NCI-H2171 (cell line): ENCODE results near the gene PAEP.

ENCODE experiments used
- DNase-seq: peaks from one replicate; lab custom pipeline; 2025; lab: John Stamatoyannopoulos, UW

The PAEP gene

DNA sequence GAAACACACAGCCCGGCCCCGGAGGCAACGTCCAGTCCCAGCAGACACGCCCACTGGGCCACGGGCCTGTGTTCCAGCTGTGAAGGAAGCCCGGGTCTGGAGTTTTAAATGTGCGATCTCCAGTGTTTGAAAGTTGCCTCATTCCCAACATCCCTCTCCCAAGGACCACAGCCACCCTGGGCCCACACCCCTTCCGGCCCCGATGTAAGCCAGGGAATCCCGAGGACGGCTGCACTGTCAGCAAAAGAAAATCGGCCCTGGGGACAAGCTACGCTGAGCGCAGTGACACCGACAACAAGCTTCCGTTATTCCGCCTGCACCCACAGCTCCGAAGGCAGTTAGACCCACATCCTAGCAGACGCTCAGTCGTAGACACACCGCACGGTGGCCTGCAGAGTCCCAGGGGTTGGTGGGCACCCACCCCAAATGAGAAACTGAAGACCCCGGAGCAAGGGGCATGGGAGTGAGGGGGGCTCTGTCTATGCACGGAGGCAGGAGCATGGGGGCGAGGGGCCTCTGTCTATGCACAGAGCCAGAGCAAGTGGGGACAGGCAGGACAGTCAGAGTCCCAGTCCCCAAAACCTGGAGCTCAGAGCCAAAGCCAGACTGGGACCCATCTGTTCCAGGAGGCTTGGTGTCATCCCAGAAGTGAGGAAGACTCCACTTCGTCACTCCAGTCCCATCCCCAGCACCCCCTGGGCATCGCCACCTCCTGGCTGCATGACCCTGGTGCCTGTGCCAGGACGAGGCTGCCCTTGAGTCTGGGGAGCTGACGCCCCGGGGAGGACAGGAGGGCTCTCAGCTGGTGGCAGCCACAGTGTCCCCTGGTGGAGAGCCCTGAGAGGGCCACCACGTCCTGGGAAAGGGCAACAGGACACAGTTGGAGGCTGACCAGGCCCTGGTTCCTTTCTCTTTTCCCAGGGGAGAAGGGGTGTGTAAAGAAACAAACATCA is 54.4 kb downstream of the PAEP start:
- no peak for DNase-seq
